H9 (cell line): Measurements from ENCODE around the gene ULK4. TPM values are rescaled to one million over a fixed set of nuclear protein-coding genes. Genes with fewer than 3 reads are reported as not detected.

Experiments
- DNase-seq: peaks from one replicate; pipeline ENCODE4 v3.0.0-alpha.2; 2017
- H2AFZ ChIP-seq: one replicate; pipeline ENCODE4 v1.6.1; 2013; ENCODE audit warnings: mild to moderate bottlenecking, low read length, control low read depth, moderate library complexity
- H2AK5ac ChIP-seq: 2 replicates; pipeline ENCODE4 v1.6.1; 2013; ENCODE audit warnings: low read length, control low read depth, mixed read lengths; ENCODE audit not compliant: insufficient read length
- H2BK120ac ChIP-seq: one replicate; pipeline ENCODE4 v1.6.1; 2013; ENCODE audit warnings: low read depth, mild to moderate bottlenecking, low read length, control low read depth, inconsistent platforms; ENCODE audit not compliant: poor library complexity, severe bottlenecking
- H2BK12ac ChIP-seq: 2 replicates; pipeline ENCODE4 v1.6.1; 2013; ENCODE audit warnings: low read length, control low read depth, mixed read lengths, low read depth; ENCODE audit not compliant: insufficient read length
- H2BK15ac ChIP-seq: 2 replicates; pipeline ENCODE4 v1.6.1; 2013; ENCODE audit warnings: low read depth, low read length, control low read depth
- H2BK20ac ChIP-seq: one replicate; pipeline ENCODE4 v1.6.1; 2013; ENCODE audit warnings: low read depth, mild to moderate bottlenecking, low read length, control low read depth, inconsistent platforms; ENCODE audit not compliant: poor library complexity, severe bottlenecking
- H2BK5ac ChIP-seq: 2 replicates; pipeline ENCODE4 v1.6.1; 2013; ENCODE audit warnings: low read length, control low read depth, mixed read lengths; ENCODE audit not compliant: insufficient read length
- H3K14ac ChIP-seq: 2 replicates; pipeline ENCODE4 v1.6.1; 2013; ENCODE audit warnings: low read length, control low read depth; ENCODE audit not compliant: insufficient read depth
- H3K18ac ChIP-seq: 2 replicates; pipeline ENCODE4 v1.6.1; 2013; ENCODE audit warnings: low read depth, mild to moderate bottlenecking, mixed read lengths, low read length, control low read depth; ENCODE audit not compliant: insufficient read length
- H3K23ac ChIP-seq: 2 replicates; pipeline ENCODE4 v1.6.1; 2013; ENCODE audit warnings: low read length, control low read depth, mixed read lengths, low read depth; ENCODE audit not compliant: insufficient read length
- H3K23me2 ChIP-seq: 2 replicates; pipeline ENCODE4 v1.6.1; 2013; ENCODE audit warnings: low read depth, mild to moderate bottlenecking, mixed read lengths, low read length, control low read depth; ENCODE audit not compliant: insufficient read length, poor library complexity, severe bottlenecking
- H3K27ac ChIP-seq: 2 replicates; pipeline ENCODE4 v1.5.1; 2013; ENCODE audit warnings: low read length, control low read depth, mixed read lengths, low read depth; ENCODE audit not compliant: insufficient read length
- H3K27me3 ChIP-seq: 2 replicates; pipeline ENCODE4 v1.6.1; 2013; ENCODE audit warnings: low read length, control low read depth, inconsistent platforms; ENCODE audit not compliant: insufficient read depth
- H3K4ac ChIP-seq: 2 replicates; pipeline ENCODE4 v1.6.1; 2013; ENCODE audit warnings: low read depth, mild to moderate bottlenecking, control low read depth, inconsistent platforms, low read length, moderate library complexity
- H3K4me1 ChIP-seq: 2 replicates; pipeline ENCODE4 v1.6.1; 2013; ENCODE audit warnings: low read length, control low read depth, inconsistent platforms; ENCODE audit not compliant: insufficient read depth
- H3K4me2 ChIP-seq: 2 replicates; pipeline ENCODE4 v1.6.1; 2013; ENCODE audit warnings: low read length, control low read depth, mixed read lengths; ENCODE audit not compliant: insufficient read length, insufficient read depth
- H3K56ac ChIP-seq: 2 replicates; pipeline ENCODE4 v1.6.1; 2013; ENCODE audit warnings: low read depth, mild to moderate bottlenecking, mixed read lengths, low read length, control low read depth; ENCODE audit not compliant: insufficient read length
- H3K79me1 ChIP-seq: 2 replicates; pipeline ENCODE4 v1.6.1; 2013; ENCODE audit warnings: low read depth, mild to moderate bottlenecking, moderate library complexity, low read length, control low read depth, inconsistent platforms; ENCODE audit not compliant: insufficient read depth, poor library complexity, severe bottlenecking
- H3K79me2 ChIP-seq: 2 replicates; pipeline ENCODE4 v1.6.1; 2013; ENCODE audit warnings: low read length, control low read depth, inconsistent platforms; ENCODE audit not compliant: insufficient read depth
- H3K9ac ChIP-seq: 2 replicates; pipeline ENCODE4 v1.6.1; 2013; ENCODE audit warnings: low read length, control low read depth, mixed read lengths; ENCODE audit not compliant: insufficient read length; ENCODE audit errors: extremely low read depth
- H3K9me3 ChIP-seq: one replicate; pipeline ENCODE4 v1.6.1; 2013; ENCODE audit warnings: low read depth, low read length, inconsistent platforms; ENCODE audit not compliant: control insufficient read depth
- H3T11ph ChIP-seq: one replicate; pipeline ENCODE4 v1.6.1; 2013; ENCODE audit warnings: mild to moderate bottlenecking, low read length, control low read depth, inconsistent platforms
- H4K20me1 ChIP-seq: one replicate; pipeline ENCODE4 v1.6.1; 2013; ENCODE audit not compliant: control insufficient read depth, insufficient read length, insufficient read depth
- H4K5ac ChIP-seq: 2 replicates; pipeline ENCODE4 v1.6.1; 2013; ENCODE audit warnings: low read depth, mild to moderate bottlenecking, mixed read lengths, low read length, control low read depth; ENCODE audit not compliant: insufficient read length
- H4K8ac ChIP-seq: replicated peaks from 2 replicates; pipeline ENCODE4 v1.6.1; 2013; ENCODE audit warnings: low read length, control low read depth, mixed read lengths, low read depth; ENCODE audit not compliant: insufficient read length
- H4K91ac ChIP-seq: 2 replicates; pipeline ENCODE4 v1.6.1; 2013; ENCODE audit warnings: low read depth, mild to moderate bottlenecking, moderate library complexity, mixed read lengths, low read length, control low read depth; ENCODE audit not compliant: insufficient read length
- H3K27ac Mint-ChIP-seq, 3 experiments: 2 replicates in 2 of 3; 3 replicates in 1 of 3; pipeline ENCODE4 v1.8.0; 2020 to 2021; ENCODE audit warnings: mixed read lengths in 3 of 3, mild to moderate bottlenecking in 1 of 3, moderate library complexity in 1 of 3
- H3K27me3 Mint-ChIP-seq: 2 replicates; pipeline ENCODE4 v1.8.0; 2021; ENCODE audit warnings: low read depth, mild to moderate bottlenecking, moderate library complexity, mixed read lengths
- H3K36me3 Mint-ChIP-seq, 3 experiments: 2 replicates in 2 of 3; 3 replicates in 1 of 3; pipeline ENCODE4 v1.8.0; 2020 to 2021; ENCODE audit warnings: low read depth in 3 of 3, mixed read lengths in 3 of 3; ENCODE audit not compliant: insufficient read depth in 1 of 3
- H3K4me1 Mint-ChIP-seq, 2 experiments: 2 replicates each; pipeline ENCODE4 v1.8.0; 2020; ENCODE audit warnings: mixed read lengths in 2 of 2
- H3K4me3 Mint-ChIP-seq, 2 experiments: 2 replicates in 1 of 2; 3 replicates in 1 of 2; pipeline ENCODE4 v1.8.0; 2020 to 2021; ENCODE audit warnings: mild to moderate bottlenecking in 2 of 2, mixed read lengths in 2 of 2, moderate library complexity in 1 of 2
- H3K9me3 Mint-ChIP-seq, 2 experiments: 2 replicates in 1 of 2; 3 replicates in 1 of 2; pipeline ENCODE4 v1.8.0; 2020; ENCODE audit warnings: mild to moderate bottlenecking in 2 of 2, mixed read lengths in 2 of 2, moderate library complexity in 1 of 2
- CTCF ChIP-seq: fragments of 200-600 bp; sonication (generic); conservative IDR thresholded peaks from 3 replicates; pipeline ENCODE4 v1.8.0; 2021; ENCODE audit warnings: antibody characterized with exemption, mild to moderate bottlenecking
- WGBS: extraction: QIAGEN DNeasy Blood & Tissue Kit; methylation state at CpG from one replicate; pipeline ENCODE4 v1.1.7; 2013; ENCODE audit warnings: missing lambda C conversion rate, low lambda C conversion rate, mixed read lengths; ENCODE audit not compliant: insufficient read length; ENCODE audit errors: extremely low coverage; 5-methylcytosine and 5-hydroxymethylcytosine counted together
- total RNA-seq: library from RNA; stranded (reverse); gene quantifications from 2 replicates; pipeline ENCODE4 v1.2.1, GENCODE V29; 2021

ULK4 gene
- total RNA-seq, 1 experiment from 2014 or later: 12.9 TPM

GRCh38 chr3:41660510-41660909 is 301.4 kb downstream of the ULK4 start:
- no peak for TF ChIP-seq CTCF
- H2AK5ac ChIP-seq: no peak overlapping the region
- H4K5ac ChIP-seq: no peak overlapping the region
- H3K79me2 ChIP-seq: no peaks in the 10 kb centered on the region
- Mint-ChIP-seq H3K36me3 (peaks cover 0 to 14% (median 7%) of the 10 kb centered on the region in 3 experiments; a peak in 3 of 7 replicates), H3K27ac (no peak overlapping the region), H3K9me3 (peaks cover 4 to 6% of the 10 kb centered on the region in 2 experiments; a peak in 4 of 5 replicates), H3K27me3 (no peaks in the 10 kb centered on the region), H3K4me3 (no peak overlapping the region), H3K4me1 (no peaks in the 10 kb centered on the region)
- no peak overlapping the region for H4K8ac ChIP-seq
- H2AFZ ChIP-seq: no peak overlapping the region
- H3T11ph ChIP-seq: no peak overlapping the region
- H3K4ac ChIP-seq: no peak overlapping the region
- no peaks in the 10 kb centered on the region for H3K27me3 ChIP-seq
- H3K4me1 ChIP-seq: no peaks in the 10 kb centered on the region
- no peak overlapping the region for H2BK12ac ChIP-seq
- H4K91ac ChIP-seq: no peak overlapping the region
- no peak overlapping the region for H3K9ac ChIP-seq
- H4K20me1 ChIP-seq: no peaks in the 10 kb centered on the region
- no peak overlapping the region for H3K27ac ChIP-seq
- DNase-seq: no peak
- no peak overlapping the region for H3K18ac ChIP-seq
- WGBS: no CpG with 5 or more reads among the region's 1 CpG
- H3K23ac ChIP-seq: no peak overlapping the region
- H3K79me1 ChIP-seq: no peaks in the 10 kb centered on the region
- no peak overlapping the region for H2BK5ac ChIP-seq
- no peak overlapping the region for H2BK15ac ChIP-seq
- H3K9me3 ChIP-seq: no peaks in the 10 kb centered on the region
- no peak overlapping the region for H2BK120ac ChIP-seq
- H3K4me2 ChIP-seq: no peak overlapping the region
- no peak overlapping the region for H2BK20ac ChIP-seq
- H3K23me2 ChIP-seq: no peaks in the 10 kb centered on the region
- H3K56ac ChIP-seq: no peak overlapping the region
- no peak overlapping the region for H3K14ac ChIP-seq
